HepG2 (cell line): Measurements from ENCODE around the gene DPF1. TPM values are rescaled to one million over a fixed set of nuclear protein-coding genes. Genes with fewer than 3 reads are reported as not detected.

ENCODE experiments used
- ATAC-seq: fragments of 200-7000 bp; cut with Tn5 transposase; 3 replicates; pipeline ENCODE4 v1.9.1; 2020; ENCODE audit warnings: mild to moderate bottlenecking, moderate library complexity
- BruUV-seq: library from RNA; stranded (reverse); fragments of 400-500 nt; replicated peaks from 2 replicates; lab custom pipeline; 2021; lab: Mats Ljungman, UMichigan
- CTCF ChIA-PET: fragments of 300-600 bp; formaldehyde crosslinking; extraction: SDS; loops from one replicate; lab custom pipeline; 2021; ENCODE audit warnings: low total read pairs, inconsistent platforms, low intra/inter-chr PET ratio; lab: Yijun Ruan, JAX
- POLR2A ChIA-PET: fragments of 350-600 bp; sonication (Branson Sonifier 250); formaldehyde crosslinking; loops from one replicate; lab custom pipeline; 2020; ENCODE audit warnings: antibody characterized with exemption, inconsistent platforms; lab: Yijun Ruan, JAX
- DNase-seq: peaks from one replicate; pipeline ENCODE4 v3.0.0-alpha.2; 2015; ENCODE audit warnings: low spot score
- FAIRE-seq: peaks from 3 replicates; lab custom pipeline; 2011; peaks lifted over from hg19 to GRCh38; lab: Jason Lieb, UNC
- H2AFZ ChIP-seq: one replicate; pipeline ENCODE4 v1.6.1; 2011; ENCODE audit warnings: low read length, inconsistent platforms
- H3K27ac ChIP-seq: fragments of 300-600 bp; 3 replicates; pipeline ENCODE4 v1.8.0; 2011; ENCODE audit warnings: mixed run types, mild to moderate bottlenecking, mixed read lengths, low read length, inconsistent platforms; ENCODE audit not compliant: insufficient read depth; ENCODE audit errors: extremely low read length
- H3K27me3 ChIP-seq, 2 experiments: fragments of 200-600 bp in 1 of 2; 2 replicates in 1 of 2; 3 replicates in 1 of 2; pipeline versions ENCODE4 v1.6.0 to v1.8.0; 2011; ENCODE audit warnings: low read length in 2 of 2, mild to moderate bottlenecking in 2 of 2, moderate library complexity in 2 of 2, inconsistent platforms in 1 of 2; ENCODE audit not compliant: insufficient read depth in 2 of 2, control insufficient read depth in 1 of 2
- H3K36me3 ChIP-seq, 2 experiments: fragments of 200-600 bp in 1 of 2; replicated peaks in 1 of 2; 2 replicates in 1 of 2; 3 replicates in 1 of 2; pipeline versions ENCODE4 v1.5.1 to v1.8.0; 2011; ENCODE audit warnings: low read length in 2 of 2, inconsistent platforms in 1 of 2; ENCODE audit not compliant: insufficient read depth in 2 of 2, control insufficient read depth in 1 of 2
- H3K4me1 ChIP-seq: 2 replicates; pipeline ENCODE4 v1.5.1; 2012; ENCODE audit warnings: low read length, inconsistent platforms; ENCODE audit not compliant: insufficient read depth
- H3K4me2 ChIP-seq: 2 replicates; pipeline ENCODE4 v1.6.0; 2011; ENCODE audit warnings: low read depth, low read length, inconsistent platforms
- H3K4me3 ChIP-seq, 3 experiments: fragments of 200-600 bp in 1 of 3; sonication (generic), shearing (Covaris generic) in 1 of 3; replicated peaks in 1 of 3; 2 replicates each; pipeline ENCODE4 v1.5.1; 2011 to 2016; ENCODE audit warnings: low read length in 3 of 3, inconsistent platforms in 2 of 3, low read depth in 2 of 3, mild to moderate bottlenecking in 2 of 3, control low read depth in 1 of 3, mixed read lengths in 1 of 3; ENCODE audit not compliant: insufficient read depth in 1 of 3
- H3K79me2 ChIP-seq: one replicate; pipeline ENCODE4 v1.6.1; 2011; ENCODE audit warnings: low read length, inconsistent platforms; ENCODE audit not compliant: insufficient read depth
- H3K9ac ChIP-seq: 2 replicates; pipeline ENCODE4 v1.6.0; 2011; ENCODE audit warnings: mild to moderate bottlenecking, low read depth, low read length, inconsistent platforms; ENCODE audit not compliant: insufficient read depth
- H3K9me3 ChIP-seq: 2 replicates; pipeline ENCODE4 v1.5.1; 2012; ENCODE audit warnings: mild to moderate bottlenecking, low read length
- H4K20me1 ChIP-seq: 2 replicates; pipeline ENCODE4 v1.6.0; 2011; ENCODE audit warnings: inconsistent platforms, mild to moderate bottlenecking, low read length, moderate library complexity; ENCODE audit not compliant: insufficient read depth
- MAZ ChIP-seq, 2 experiments: sonication (generic) in 1 of 2; formaldehyde crosslinking in 1 of 2; IDR thresholded peaks; 2 replicates each; pipeline versions ENCODE4 v1.5.0 to v1.6.1; 2012 to 2020; ENCODE audit warnings: low read depth in 2 of 2, mild to moderate bottlenecking in 2 of 2, borderline replicate concordance in 1 of 2, improper control_type of control experiment in 1 of 2, low read length in 1 of 2, missing genetic modification reagents in 1 of 2, moderate library complexity in 1 of 2
- ZNF207 ChIP-seq: fragments of 450-650 bp; IDR thresholded peaks from 2 replicates; pipeline ENCODE4 v1.6.1; 2016; ENCODE audit warnings: antibody characterized with exemption, borderline replicate concordance
- WGBS: methylation state at CpG from one replicate; pipeline ENCODE4 v1.1.6; 2017; ENCODE audit warnings: low lambda C conversion rate; 5-methylcytosine and 5-hydroxymethylcytosine counted together
- in situ Hi-C: cut with HindIII; loops from 2 replicates; pipeline ENCODE4 v1.10.0; 2017; ENCODE audit warnings: low pct_unique_long_range_greater_than_20kb; ENCODE audit not compliant: extremely low pct_ligation_motif_present
- intact Hi-C: fragments of 100-400 bp; cut with micrococcal nuclease; formaldehyde crosslinking; loops from one replicate; pipeline ENCODE4 v1.10.0; 2022; ENCODE audit not compliant: unreplicated experiment
- polyA plus RNA-seq, 8 experiments: library from polyadenylated mRNA; depleted of rRNA in 3 of 8; stranded (reverse) in 7 of 8; unstranded in 1 of 8; fragments of >200 nt; fragmentation: Illumina TruSeq in 4 of 8; extraction: Trizol in 4 of 8; gene quantifications; 2 replicates each; pipeline versions ENCODE4 v1.2.1 to v1.2.3, GENCODE V29; 2011 to 2016; ENCODE audit warnings: low read depth in 4 of 8, missing spikeins in 1 of 8, mixed read lengths in 1 of 8; ENCODE audit not compliant: insufficient read depth in 1 of 8
- total RNA-seq, 5 experiments: library from RNA; depleted of rRNA; stranded (reverse); fragments of >200 nt; fragmentation: Illumina TruSeq; extraction: Trizol; gene quantifications; 2 replicates each; pipeline ENCODE4 v1.2.3, GENCODE V29; 2016; ENCODE audit warnings: low read depth in 1 of 5
- TF ChIP-seq, protein P1 (sequence below): sonication (generic); formaldehyde crosslinking; IDR thresholded peaks from 2 replicates; pipeline ENCODE4 v1.9.0; 2021; ENCODE audit warnings: mild to moderate bottlenecking, missing genetic modification reagents

DPF1 gene
- total and polyA plus RNA-seq, 2 of the 13 experiments (the other 11 are each of a cell fraction or from before 2014, with no cell fraction given), result 1.0 to 3.2 TPM

DNA sequence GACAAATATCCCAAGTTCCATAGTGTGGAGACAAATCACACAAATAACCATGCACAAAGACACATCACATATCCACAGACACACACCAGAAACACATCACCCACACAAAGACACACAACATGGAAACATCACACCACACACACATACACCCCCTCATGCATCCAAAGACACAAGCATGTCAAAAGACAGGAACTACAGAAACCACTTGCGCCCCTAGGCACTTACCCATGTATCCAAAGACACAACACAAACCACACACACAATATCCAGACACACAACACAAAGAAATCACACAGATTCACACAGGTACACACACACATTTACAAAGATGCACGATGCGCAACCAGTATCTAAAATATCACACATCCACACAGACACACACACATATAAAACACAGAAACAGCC, 901 bp downstream of the DPF1 start:
- TF ChIP-seq ZNF207, result 0 out of 2 replicates have a peak, but pooled peaks have one; percentile 10
- TF ChIP-seq, protein P1, sequence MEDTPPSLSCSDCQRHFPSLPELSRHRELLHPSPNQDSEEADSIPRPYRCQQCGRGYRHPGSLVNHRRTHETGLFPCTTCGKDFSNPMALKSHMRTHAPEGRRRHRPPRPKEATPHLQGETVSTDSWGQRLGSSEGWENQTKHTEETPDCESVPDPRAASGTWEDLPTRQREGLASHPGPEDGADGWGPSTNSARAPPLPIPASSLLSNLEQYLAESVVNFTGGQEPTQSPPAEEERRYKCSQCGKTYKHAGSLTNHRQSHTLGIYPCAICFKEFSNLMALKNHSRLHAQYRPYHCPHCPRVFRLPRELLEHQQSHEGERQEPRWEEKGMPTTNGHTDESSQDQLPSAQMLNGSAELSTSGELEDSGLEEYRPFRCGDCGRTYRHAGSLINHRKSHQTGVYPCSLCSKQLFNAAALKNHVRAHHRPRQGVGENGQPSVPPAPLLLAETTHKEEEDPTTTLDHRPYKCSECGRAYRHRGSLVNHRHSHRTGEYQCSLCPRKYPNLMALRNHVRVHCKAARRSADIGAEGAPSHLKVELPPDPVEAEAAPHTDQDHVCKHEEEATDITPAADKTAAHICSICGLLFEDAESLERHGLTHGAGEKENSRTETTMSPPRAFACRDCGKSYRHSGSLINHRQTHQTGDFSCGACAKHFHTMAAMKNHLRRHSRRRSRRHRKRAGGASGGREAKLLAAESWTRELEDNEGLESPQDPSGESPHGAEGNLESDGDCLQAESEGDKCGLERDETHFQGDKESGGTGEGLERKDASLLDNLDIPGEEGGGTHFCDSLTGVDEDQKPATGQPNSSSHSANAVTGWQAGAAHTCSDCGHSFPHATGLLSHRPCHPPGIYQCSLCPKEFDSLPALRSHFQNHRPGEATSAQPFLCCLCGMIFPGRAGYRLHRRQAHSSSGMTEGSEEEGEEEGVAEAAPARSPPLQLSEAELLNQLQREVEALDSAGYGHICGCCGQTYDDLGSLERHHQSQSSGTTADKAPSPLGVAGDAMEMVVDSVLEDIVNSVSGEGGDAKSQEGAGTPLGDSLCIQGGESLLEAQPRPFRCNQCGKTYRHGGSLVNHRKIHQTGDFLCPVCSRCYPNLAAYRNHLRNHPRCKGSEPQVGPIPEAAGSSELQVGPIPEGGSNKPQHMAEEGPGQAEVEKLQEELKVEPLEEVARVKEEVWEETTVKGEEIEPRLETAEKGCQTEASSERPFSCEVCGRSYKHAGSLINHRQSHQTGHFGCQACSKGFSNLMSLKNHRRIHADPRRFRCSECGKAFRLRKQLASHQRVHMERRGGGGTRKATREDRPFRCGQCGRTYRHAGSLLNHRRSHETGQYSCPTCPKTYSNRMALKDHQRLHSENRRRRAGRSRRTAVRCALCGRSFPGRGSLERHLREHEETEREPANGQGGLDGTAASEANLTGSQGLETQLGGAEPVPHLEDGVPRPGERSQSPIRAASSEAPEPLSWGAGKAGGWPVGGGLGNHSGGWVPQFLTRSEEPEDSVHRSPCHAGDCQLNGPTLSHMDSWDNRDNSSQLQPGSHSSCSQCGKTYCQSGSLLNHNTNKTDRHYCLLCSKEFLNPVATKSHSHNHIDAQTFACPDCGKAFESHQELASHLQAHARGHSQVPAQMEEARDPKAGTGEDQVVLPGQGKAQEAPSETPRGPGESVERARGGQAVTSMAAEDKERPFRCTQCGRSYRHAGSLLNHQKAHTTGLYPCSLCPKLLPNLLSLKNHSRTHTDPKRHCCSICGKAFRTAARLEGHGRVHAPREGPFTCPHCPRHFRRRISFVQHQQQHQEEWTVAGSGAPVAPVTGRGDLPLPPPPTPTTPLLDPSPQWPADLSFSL (CRISPR knock-in tag), result peak; percentile 69; the same call in 1 of the 2 replicates
- no peak for TF ChIP-seq MAZ (IDR thresholded peaks at IDR 0.05; ENCODE audit: borderline replicate concordance, low read depth, low read length)
- no peak for TF ChIP-seq MAZ (CRISPR knock-in tag; IDR thresholded peaks at IDR 0.05; ENCODE audit: low read depth)
- peaks cover 9% of the 10 kb centered on the region for H3K4me1 ChIP-seq
- no peak overlapping the region for H3K27ac ChIP-seq
- WGBS, result 92% methylated on average over 3 of the region's 3 CpGs
- H3K4me2 ChIP-seq, result peak overlapping the region; percentile 92
- H3K4me3 ChIP-seq, result peak overlapping the region in 2 of 3 experiments; percentile 75 to 86; a peak in 2 of 6 replicates
- ChIA-PET POLR2A (no interaction called here), CTCF (no interaction called here)
- H3K79me2 ChIP-seq, result no peaks in the 10 kb centered on the region
- H3K27me3 ChIP-seq, result peaks cover 6 to 14% of the 10 kb centered on the region in 2 experiments; a peak in 3 of 5 replicates
- no peak for ATAC-seq
- no TSS peak for BruUV-seq
- DNase-seq, result no peak
- in situ Hi-C loops, result no loop called here
- H3K36me3 ChIP-seq, result no peaks in the 10 kb centered on the region
- no peaks in the 10 kb centered on the region for H4K20me1 ChIP-seq
- intact Hi-C loops, result no loop called here
- H2AFZ ChIP-seq, result no peak overlapping the region
- FAIRE-seq, result peak; percentile 30
- no peaks in the 10 kb centered on the region for H3K9me3 ChIP-seq
- H3K9ac ChIP-seq, result no peak overlapping the region
